Measurements from ENCODE around the gene KPTN.

The KPTN gene

GRCh38 chr19:47503130-47503825 is 19.3 kb upstream of the KPTN start:
- no peak overlapping the region for H3K4me3 ChIP-seq (ENCODE audit: low read depth, low read length)
- no peak for TF ChIP-seq CTCF (IDR thresholded peaks at IDR 0.05; ENCODE audit: low read depth, low read length, missing control alignments)
- no peaks in the 10 kb centered on the region for H3K27me3 ChIP-seq (replicated peaks)
- in situ Hi-C loops (cut with HindIII; ENCODE audit: low pct_ligation_motif_present, low sequenced_read_pairs), result no loop called here
- H3K27ac ChIP-seq, result no peak overlapping the region
- H3K36me3 ChIP-seq (replicated peaks), result peaks cover 36% of the 10 kb centered on the region
- DNase-seq, result no peak

GRCh38 chr19:47499863-47500830 is 16.1 kb upstream of the KPTN start:
- Histone ChIP-seq H3K4me3 (ENCODE audit: low read depth, low read length) (no peak overlapping the region), H3K27ac (no peak overlapping the region), H3K27me3 (replicated peaks) (no peaks in the 10 kb centered on the region), H3K36me3 (replicated peaks) (peaks cover 51% of the 10 kb centered on the region)
- TF ChIP-seq CTCF (IDR thresholded peaks at IDR 0.05; ENCODE audit: low read depth, low read length, missing control alignments), result no peak
- in situ Hi-C loops (cut with HindIII; ENCODE audit: low pct_ligation_motif_present, low sequenced_read_pairs), result no loop called here
- no peak for DNase-seq

GRCh38 chr19:47499371-47499770 is 15.4 kb upstream of the KPTN start:
- Histone ChIP-seq H3K4me3 (ENCODE audit: low read depth, low read length) (no peak overlapping the region), H3K27ac (no peak overlapping the region), H3K36me3 (replicated peaks) (peaks cover 51% of the 10 kb centered on the region), H3K27me3 (replicated peaks) (no peaks in the 10 kb centered on the region)
- TF ChIP-seq CTCF (IDR thresholded peaks at IDR 0.05; ENCODE audit: low read depth, low read length, missing control alignments), result no peak
- in situ Hi-C loops (cut with HindIII; ENCODE audit: low pct_ligation_motif_present, low sequenced_read_pairs), result no loop called here
- no peak for DNase-seq

- no peak for TF ChIP-seq CTCF (IDR thresholded peaks at IDR 0.05; ENCODE audit: low read depth, low read length, missing control alignments)
- DNase-seq, result no peak
- in situ Hi-C loops (cut with HindIII; ENCODE audit: low pct_ligation_motif_present, low sequenced_read_pairs), result no loop called here
- Histone ChIP-seq H3K4me3 (ENCODE audit: low read depth, low read length) (no peak overlapping the region), H3K27ac (no peak overlapping the region), H3K36me3 (replicated peaks) (peaks cover 51% of the 10 kb centered on the region), H3K27me3 (replicated peaks) (no peaks in the 10 kb centered on the region)
Measured at GRCh38 chr19:47498561-47498960, 14.5 kb upstream of the KPTN start.

- no peaks in the 10 kb centered on the region for H3K27me3 ChIP-seq (replicated peaks)
- H3K36me3 ChIP-seq (replicated peaks), result peaks cover 53% of the 10 kb centered on the region
- H3K4me3 ChIP-seq (ENCODE audit: low read depth, low read length), result no peak overlapping the region
- no peak overlapping the region for H3K27ac ChIP-seq
- in situ Hi-C loops (cut with HindIII; ENCODE audit: low pct_ligation_motif_present, low sequenced_read_pairs), result no loop called here
- TF ChIP-seq CTCF (IDR thresholded peaks at IDR 0.05; ENCODE audit: low read depth, low read length, missing control alignments), result no peak
- no peak for DNase-seq
Measured at GRCh38 chr19:47497821-47498520, 14.0 kb upstream of the KPTN start.
